ENCODE results near the gene FAM13A. TPM values are rescaled to one million over a fixed set of nuclear protein-coding genes. Genes with fewer than 3 reads are reported as not detected.

FAM13A gene
- total and polyA plus RNA-seq, 2 experiments from 2014 or later, result 5.3 to 6.6 TPM

DNA sequence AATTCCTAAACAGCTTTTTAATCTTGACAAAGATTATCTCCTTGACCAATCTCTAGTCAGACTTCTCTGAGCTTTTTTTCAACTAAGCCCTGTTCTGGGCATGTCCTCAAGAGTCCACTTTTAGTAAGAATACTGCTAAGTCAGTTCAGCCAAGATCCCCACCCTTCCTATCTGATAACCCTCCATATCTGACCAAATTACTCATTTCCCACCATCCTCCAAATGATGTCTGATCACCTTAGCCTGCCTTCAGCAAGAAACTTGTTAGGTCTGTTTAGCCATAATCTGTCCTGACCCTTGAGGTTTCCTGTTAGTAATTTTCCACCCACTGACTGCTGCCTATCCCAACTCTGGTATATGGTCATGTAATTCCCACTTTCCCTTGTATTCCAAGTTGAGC lies 65.2 kb downstream of the FAM13A start:
- peak; percentile 7 for DNase-seq
- no peak for TF ChIP-seq EZH2phosphoT487 (IDR thresholded peaks at IDR 0.05; ENCODE audit: insufficient read depth, low read depth)
- no peak for TF ChIP-seq EZH2 (IDR thresholded peaks at IDR 0.05; ENCODE audit: insufficient read depth, poor library complexity, severe bottlenecking)
- Histone ChIP-seq H4K20me1 (ENCODE audit: insufficient read depth) (no peaks in the 10 kb centered on the region), H3K27me3 (replicated peaks; ENCODE audit: insufficient read depth) (no peaks in the 10 kb centered on the region), H3K4me3 (no peak overlapping the region), H3K36me3 (ENCODE audit: low read depth) (no peaks in the 10 kb centered on the region), H3K27ac (no peak overlapping the region), H3K79me2 (ENCODE audit: insufficient read depth) (no peaks in the 10 kb centered on the region), H3K9ac (no peak overlapping the region), H3F3A (ENCODE audit: insufficient read depth) (no peaks in the 10 kb centered on the region), H3K9me3 (ENCODE audit: low read depth) (no peaks in the 10 kb centered on the region), H3K4me1 (ENCODE audit: insufficient read depth) (peaks cover 16% of the 10 kb centered on the region; the same call in 1 of the 2 replicates), H3K4me2 (ENCODE audit: unreplicated experiment) (no peak overlapping the region), H2AFZ (no peak overlapping the region), H3K9me2 (ENCODE audit: insufficient read depth) (no peaks in the 10 kb centered on the region)
- in situ Hi-C loops (cut with MboI), result no loop called here

- TF ChIP-seq EZH2 (IDR thresholded peaks at IDR 0.05; ENCODE audit: insufficient read depth, poor library complexity, severe bottlenecking) (no peak), EZH2phosphoT487 (IDR thresholded peaks at IDR 0.05; ENCODE audit: insufficient read depth, low read depth) (no peak)
- 94 to 100% methylated on average over 1 of the region's 1 CpG for WGBS, 2 experiments (ENCODE audit: low coverage in 1 of 2, low lambda C conversion rate in 2 of 2, missing lambda C conversion rate in 2 of 2)
- Histone ChIP-seq H3K4me3 (no peak overlapping the region), H4K20me1 (ENCODE audit: insufficient read depth) (peaks cover 3% of the 10 kb centered on the region; the same call in 1 of the 2 replicates), H3K4me2 (ENCODE audit: unreplicated experiment) (no peak overlapping the region), H3K27me3 (replicated peaks; ENCODE audit: insufficient read depth) (no peaks in the 10 kb centered on the region), H3K79me2 (ENCODE audit: insufficient read depth) (no peaks in the 10 kb centered on the region), H3K27ac (no peak overlapping the region), H3K9me2 (ENCODE audit: insufficient read depth) (no peaks in the 10 kb centered on the region), H3F3A (ENCODE audit: insufficient read depth) (no peaks in the 10 kb centered on the region), H3K9ac (no peak overlapping the region), H3K4me1 (ENCODE audit: insufficient read depth) (peaks cover 24% of the 10 kb centered on the region), H2AFZ (no peak overlapping the region), H3K9me3 (ENCODE audit: low read depth) (no peaks in the 10 kb centered on the region), H3K36me3 (ENCODE audit: low read depth) (no peaks in the 10 kb centered on the region)
- in situ Hi-C loops (cut with MboI), result no loop called here
- DNase-seq, result peak; percentile 36
Observed at GRCh38 chr4:88989990-88990389, 67.0 kb downstream of the FAM13A start.

DNA sequence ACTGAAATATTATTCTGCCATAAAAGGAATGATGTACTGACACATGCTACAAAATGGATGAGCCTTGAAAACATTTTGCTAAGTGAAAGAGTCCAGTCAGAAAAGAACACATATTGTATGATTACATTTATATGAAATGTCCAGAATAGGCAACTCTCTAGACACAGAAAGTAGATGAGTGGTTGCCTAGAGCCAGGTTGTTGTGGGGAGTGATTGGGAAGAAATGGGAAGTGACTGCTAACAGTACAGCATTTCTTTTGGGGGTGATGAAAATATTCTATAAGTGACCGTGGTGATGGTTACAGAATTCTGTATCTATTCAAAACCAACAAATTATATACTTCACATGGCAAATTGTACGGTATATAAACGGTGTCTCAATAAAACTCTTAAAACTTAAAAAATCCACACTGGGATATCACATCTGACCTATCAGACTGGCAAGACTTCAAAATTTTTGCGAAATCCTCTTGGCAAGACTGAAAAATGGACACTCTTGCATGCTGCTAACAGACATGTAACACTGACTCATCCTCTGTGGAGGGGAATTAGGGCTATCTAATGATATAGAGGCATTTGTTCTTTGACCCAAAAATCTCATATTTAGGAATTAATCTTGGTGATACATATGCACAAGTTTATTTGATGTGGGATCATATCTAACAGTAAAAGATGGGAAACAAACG lies 71.8 kb downstream of the FAM13A start:
- H3K27ac ChIP-seq, result no peak overlapping the region
- H4K20me1 ChIP-seq (ENCODE audit: insufficient read depth), result peaks cover 3% of the 10 kb centered on the region; the same call in 1 of the 2 replicates
- in situ Hi-C loops (cut with MboI), result no loop called here
- no peaks in the 10 kb centered on the region for H3K27me3 ChIP-seq (replicated peaks; ENCODE audit: insufficient read depth)
- no peak overlapping the region for H3K4me3 ChIP-seq
- no peaks in the 10 kb centered on the region for H3K9me2 ChIP-seq (ENCODE audit: insufficient read depth)
- H3F3A ChIP-seq (ENCODE audit: insufficient read depth), result no peaks in the 10 kb centered on the region
- H3K36me3 ChIP-seq (ENCODE audit: low read depth), result no peaks in the 10 kb centered on the region
- TF ChIP-seq EZH2phosphoT487 (IDR thresholded peaks at IDR 0.05; ENCODE audit: insufficient read depth, low read depth) (no peak), EZH2 (IDR thresholded peaks at IDR 0.05; ENCODE audit: insufficient read depth, poor library complexity, severe bottlenecking) (no peak)
- no peak overlapping the region for H2AFZ ChIP-seq
- H3K79me2 ChIP-seq (ENCODE audit: insufficient read depth), result no peaks in the 10 kb centered on the region
- peak; percentile 65 for DNase-seq
- no peak overlapping the region for H3K9ac ChIP-seq
- H3K9me3 ChIP-seq (ENCODE audit: low read depth), result no peaks in the 10 kb centered on the region
- peaks cover 14% of the 10 kb centered on the region for H3K4me1 ChIP-seq (ENCODE audit: insufficient read depth)
- 89 to 90% methylated on average over 5 of the region's 5 CpGs for WGBS, 2 experiments (ENCODE audit: low coverage in 1 of 2, low lambda C conversion rate in 2 of 2, missing lambda C conversion rate in 2 of 2)
- H3K4me2 ChIP-seq (ENCODE audit: unreplicated experiment), result no peak overlapping the region

GRCh38 chr4:88982757-88983156 lies 74.2 kb downstream of the FAM13A start:
- no peak overlapping the region for H3K4me3 ChIP-seq
- DNase-seq, result no peak
- H3K36me3 ChIP-seq (ENCODE audit: low read depth), result no peaks in the 10 kb centered on the region
- peaks cover 9% of the 10 kb centered on the region; the same call in 1 of the 2 replicates for H3K4me1 ChIP-seq (ENCODE audit: insufficient read depth)
- no peaks in the 10 kb centered on the region for H3K9me3 ChIP-seq (ENCODE audit: low read depth)
- no peak overlapping the region for H3K9ac ChIP-seq
- peaks cover 3% of the 10 kb centered on the region; the same call in 1 of the 2 replicates for H4K20me1 ChIP-seq (ENCODE audit: insufficient read depth)
- no peak overlapping the region for H3K27ac ChIP-seq
- H3K79me2 ChIP-seq (ENCODE audit: insufficient read depth), result no peaks in the 10 kb centered on the region
- no peak overlapping the region for H2AFZ ChIP-seq
- no peaks in the 10 kb centered on the region for H3K27me3 ChIP-seq (replicated peaks; ENCODE audit: insufficient read depth)
- in situ Hi-C loops (cut with MboI), result no loop called here
- TF ChIP-seq EZH2 (IDR thresholded peaks at IDR 0.05; ENCODE audit: insufficient read depth, poor library complexity, severe bottlenecking), result no peak
- TF ChIP-seq EZH2phosphoT487 (IDR thresholded peaks at IDR 0.05; ENCODE audit: insufficient read depth, low read depth), result no peak
- H3K4me2 ChIP-seq (ENCODE audit: unreplicated experiment), result no peak overlapping the region
- no peaks in the 10 kb centered on the region for H3K9me2 ChIP-seq (ENCODE audit: insufficient read depth)
- no peaks in the 10 kb centered on the region for H3F3A ChIP-seq (ENCODE audit: insufficient read depth)
